Activated T-helper 1 cell treated with anti-CD3 and anti-CD28 coated beads, Interleukin-12 subunit alpha, Interleukin-12 subunit beta, Interleukin-2, Interleukin-4 antibody, amounts not matched to agents 30 ng/mL and 10 ng/mL and 1 ng/mL, durations not matched to agents 14 hours and 24 hours and 36 hours (primary cell): ENCODE data around the gene IFI27L2. TPM values are rescaled to one million over a fixed set of nuclear protein-coding genes. Genes with fewer than 3 reads are reported as not detected.

Experiments used
- total RNA-seq: library from RNA; stranded (reverse); gene quantifications from 2 replicates; pipeline ENCODE4 v1.2.3, GENCODE V29; 2022

Gene IFI27L2
- total RNA-seq, 1 donor from 2014 or later, result 33.5 TPM

Other genes with a start within 250 kb of the IFI27L2 start
- not detected in 2 replicates for gene FAM181A, start 202.3 kb downstream of the IFI27L2 start, total RNA-seq
- gene ASB2, start 153.0 kb downstream of the IFI27L2 start, total RNA-seq, result 21.1 and 23.4 TPM in 2 replicates
- gene CCDC197, start 132.3 kb downstream of the IFI27L2 start, total RNA-seq, result 0.13 TPM in 1 of 2 replicates, not detected in the other
- 1.5 TPM in 2 replicates for gene OTUB2, start 103.3 kb downstream of the IFI27L2 start, total RNA-seq
- gene DDX24, start 48.4 kb downstream of the IFI27L2 start, total RNA-seq, result 252 and 271 TPM in 2 replicates
- gene IFI27L1, start 48.3 kb downstream of the IFI27L2 start, total RNA-seq, result 22.0 and 22.7 TPM in 2 replicates
- gene IFI27, start 18.9 kb downstream of the IFI27L2 start, total RNA-seq, result 37.0 and 42.2 TPM in 2 replicates
- 2.2 and 2.4 TPM in 2 replicates for gene PPP4R4, start 44.7 kb upstream of the IFI27L2 start, total RNA-seq
- not detected in 2 replicates for gene SERPINA10, start 163.7 kb upstream of the IFI27L2 start, total RNA-seq
- gene SERPINA6, start 193.7 kb upstream of the IFI27L2 start, total RNA-seq, result not detected in 2 replicates
- not detected in 2 replicates for gene SERPINA2, start 237.1 kb upstream of the IFI27L2 start, total RNA-seq